Natural killer cell (primary cell): ENCODE results near the gene C11orf86. TPM values are rescaled to one million over a fixed set of nuclear protein-coding genes. Genes with fewer than 3 reads are reported as not detected.
"Not testable (repeated sequence)": the region's sequence is repeated elsewhere in the genome, so short reads cannot be mapped to it uniquely, and the experiment has no call there.

Source experiments
- ATAC-seq, 3 donors: fragments of 150-1000 bp in 2 of 3; fragments of 200-7000 bp in 1 of 3; cut with Tn5 transposase; 1 replicate in 1 of 3; 2 replicates in 2 of 3; pipeline ENCODE4 v1.10.0; 2021; ENCODE audit warnings: mild to moderate bottlenecking in 2 of 3, moderate library complexity in 2 of 3
- DNase-seq, 2 donors: peaks; one replicate each; pipeline versions ENCODE4 v3.0.0 to v3.0.0-alpha.2; 2013 to 2021; ENCODE audit warnings: mixed read lengths in 1 of 2
- H3K27ac ChIP-seq: one replicate; pipeline ENCODE4 v1.5.1; 2013; ENCODE audit warnings: mild to moderate bottlenecking, low read length
- H3K27me3 ChIP-seq: one replicate; pipeline ENCODE4 v1.6.1; 2013; ENCODE audit warnings: low read length; ENCODE audit not compliant: control insufficient read depth, insufficient read depth
- H3K36me3 ChIP-seq: one replicate; pipeline ENCODE4 v1.6.1; 2013; ENCODE audit warnings: low read length; ENCODE audit not compliant: control insufficient read depth, insufficient read depth
- H3K4me1 ChIP-seq: one replicate; pipeline ENCODE4 v1.6.1; 2013; ENCODE audit warnings: low read length; ENCODE audit not compliant: control insufficient read depth, insufficient read depth
- H3K4me3 ChIP-seq: one replicate; pipeline ENCODE4 v1.5.1; 2013; ENCODE audit warnings: low read length
- H3K9me3 ChIP-seq: one replicate; pipeline ENCODE4 v1.6.1; 2013; ENCODE audit warnings: low read length; ENCODE audit not compliant: control insufficient read depth, insufficient read depth
- H3K27ac Mint-ChIP-seq, 2 donors: one replicate each; pipeline ENCODE4 v1.8.0; 2022; ENCODE audit warnings: mild to moderate bottlenecking in 2 of 2, mixed read lengths in 2 of 2, moderate library complexity in 1 of 2
- H3K27me3 Mint-ChIP-seq, 2 donors: one replicate each; pipeline ENCODE4 v1.8.0; 2022; ENCODE audit warnings: low read depth in 2 of 2, mixed read lengths in 2 of 2
- H3K36me3 Mint-ChIP-seq: one replicate; pipeline ENCODE4 v1.8.0; 2022; ENCODE audit warnings: mixed read lengths
- H3K4me1 Mint-ChIP-seq, 2 donors: one replicate each; pipeline ENCODE4 v1.8.0; 2022; ENCODE audit warnings: mixed read lengths in 2 of 2
- H3K4me3 Mint-ChIP-seq: one replicate; pipeline ENCODE4 v1.8.0; 2022; ENCODE audit warnings: mild to moderate bottlenecking, moderate library complexity, mixed read lengths
- H3K9me3 Mint-ChIP-seq, 2 donors: one replicate each; pipeline ENCODE4 v1.8.0; 2022; ENCODE audit warnings: mixed read lengths in 2 of 2
- WGBS: methylation state at CpG from one replicate; pipeline ENCODE4 v1.1.7; 2013; ENCODE audit warnings: missing lambda C conversion rate; ENCODE audit not compliant: insufficient coverage; 5-methylcytosine and 5-hydroxymethylcytosine counted together
- intact Hi-C: fragments of 100-400 bp; cut with micrococcal nuclease; formaldehyde crosslinking; loops from one replicate; pipeline ENCODE4 v1.14.2; 2022
- total RNA-seq, 4 donors: library from RNA; stranded (reverse); fragments of 120-200 nt in 1 of 4; gene quantifications; one replicate each; pipeline versions ENCODE4 v1.2.3 to v1.2.4, GENCODE V29; 2013 to 2022
- TF ChIP-seq, protein P1 (sequence below): fragments of 200-600 bp; IDR thresholded peaks from one replicate; pipeline ENCODE4 v1.8.0; 2022; ENCODE audit warnings: antibody characterized with exemption

Gene C11orf86
- total RNA-seq, 3 donors from 2014 or later (not counting 1 experiment from before 2014, with no cell fraction given): not detected

DNA sequence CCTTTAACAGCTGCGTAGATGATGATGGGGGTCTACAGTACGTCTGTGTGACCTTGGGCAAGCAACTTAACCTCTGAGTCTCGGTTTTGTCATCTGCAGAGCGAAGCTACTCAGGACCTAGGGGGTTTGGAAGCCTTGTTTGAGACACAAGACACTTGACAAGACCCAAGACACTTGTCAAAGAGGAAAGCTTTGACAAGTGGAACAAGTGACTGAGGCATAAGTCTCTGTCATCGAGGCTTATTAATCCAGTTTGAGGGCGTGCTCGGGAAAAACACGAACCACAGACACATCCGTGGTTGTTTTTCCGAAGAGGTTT lies 16.2 kb upstream of the C11orf86 start:
- Mint-ChIP-seq H3K27ac (peak overlapping the region; percentile 80 to 85), H3K9me3 (no peaks in the 10 kb centered on the region), H3K4me1 (peaks cover 24% of the 10 kb centered on the region in 2 donors), H3K36me3 (no peaks in the 10 kb centered on the region), H3K27me3 (peaks cover 0 to 10% of the 10 kb centered on the region in 2 donors), H3K4me3 (peak overlapping the region; percentile 89)
- H3K36me3 ChIP-seq: no peaks in the 10 kb centered on the region
- peak overlapping the region; percentile 26 for H3K4me3 ChIP-seq
- H3K9me3 ChIP-seq: no peaks in the 10 kb centered on the region
- TF ChIP-seq, protein P1, sequence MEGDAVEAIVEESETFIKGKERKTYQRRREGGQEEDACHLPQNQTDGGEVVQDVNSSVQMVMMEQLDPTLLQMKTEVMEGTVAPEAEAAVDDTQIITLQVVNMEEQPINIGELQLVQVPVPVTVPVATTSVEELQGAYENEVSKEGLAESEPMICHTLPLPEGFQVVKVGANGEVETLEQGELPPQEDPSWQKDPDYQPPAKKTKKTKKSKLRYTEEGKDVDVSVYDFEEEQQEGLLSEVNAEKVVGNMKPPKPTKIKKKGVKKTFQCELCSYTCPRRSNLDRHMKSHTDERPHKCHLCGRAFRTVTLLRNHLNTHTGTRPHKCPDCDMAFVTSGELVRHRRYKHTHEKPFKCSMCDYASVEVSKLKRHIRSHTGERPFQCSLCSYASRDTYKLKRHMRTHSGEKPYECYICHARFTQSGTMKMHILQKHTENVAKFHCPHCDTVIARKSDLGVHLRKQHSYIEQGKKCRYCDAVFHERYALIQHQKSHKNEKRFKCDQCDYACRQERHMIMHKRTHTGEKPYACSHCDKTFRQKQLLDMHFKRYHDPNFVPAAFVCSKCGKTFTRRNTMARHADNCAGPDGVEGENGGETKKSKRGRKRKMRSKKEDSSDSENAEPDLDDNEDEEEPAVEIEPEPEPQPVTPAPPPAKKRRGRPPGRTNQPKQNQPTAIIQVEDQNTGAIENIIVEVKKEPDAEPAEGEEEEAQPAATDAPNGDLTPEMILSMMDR: no peak
- peaks cover 19% of the 10 kb centered on the region for H3K4me1 ChIP-seq
- no peak for DNase-seq
- 24% methylated on average over 10 of the region's 10 CpGs for WGBS
- H3K27me3 ChIP-seq: no peaks in the 10 kb centered on the region
- peak overlapping the region; percentile 57 for H3K27ac ChIP-seq
- no peak for ATAC-seq
- intact Hi-C loops: no loop called here

- ATAC-seq, intact Hi-C loops, H3K9me3 Mint-ChIP-seq, H3K4me3 ChIP-seq, H3K4me3 Mint-ChIP-seq, H3K9me3 ChIP-seq, H3K36me3 ChIP-seq, H3K27ac Mint-ChIP-seq, H3K36me3 Mint-ChIP-seq, H3K27ac ChIP-seq, DNase-seq, H3K27me3 ChIP-seq: not testable (repeated sequence)
- Mint-ChIP-seq H3K4me1 (peaks cover 21% of the 10 kb centered on the region in 2 donors), H3K27me3 (peaks cover 8 to 15% of the 10 kb centered on the region in 2 donors)
- H3K4me1 ChIP-seq: peaks cover 16% of the 10 kb centered on the region
- WGBS: 78% methylated on average over 5 of the region's 5 CpGs
These were observed 13.4 kb upstream of the C11orf86 start for GRCh38 chr11:66961691-66962213.

- DNase-seq (no peak), ATAC-seq (no peak)
- no peaks in the 10 kb centered on the region for H3K36me3 ChIP-seq
- H3K27ac ChIP-seq: no peak overlapping the region
- Mint-ChIP-seq H3K27ac (no peak overlapping the region), H3K4me1 (peaks cover 16% of the 10 kb centered on the region in 2 donors), H3K36me3 (no peaks in the 10 kb centered on the region), H3K9me3 (no peaks in the 10 kb centered on the region), H3K27me3 (peaks cover 8 to 15% of the 10 kb centered on the region in 2 donors), H3K4me3 (no peak overlapping the region)
- H3K4me3 ChIP-seq: no peak overlapping the region
- TF ChIP-seq, protein P1: no peak
- H3K9me3 ChIP-seq: no peaks in the 10 kb centered on the region
- H3K4me1 ChIP-seq: peaks cover 13% of the 10 kb centered on the region
- intact Hi-C loops: no loop called here
- WGBS: 89% methylated on average over 2 of the region's 2 CpGs
- H3K27me3 ChIP-seq: no peaks in the 10 kb centered on the region
These were observed 12.9 kb upstream of the C11orf86 start for GRCh38 chr11:66962247-66962646.

- Mint-ChIP-seq H3K4me1 (peaks cover 11 to 15% of the 10 kb centered on the region in 2 donors), H3K9me3 (no peaks in the 10 kb centered on the region), H3K4me3 (no peak overlapping the region), H3K27me3 (peaks cover 8 to 15% of the 10 kb centered on the region in 2 donors), H3K27ac (no peak overlapping the region), H3K36me3 (no peaks in the 10 kb centered on the region)
- intact Hi-C loops: no loop called here
- TF ChIP-seq, protein P1: no peak
- H3K9me3 ChIP-seq: no peaks in the 10 kb centered on the region
- no peak overlapping the region for H3K4me3 ChIP-seq
- H3K27me3 ChIP-seq: no peaks in the 10 kb centered on the region
- 83% methylated on average over 1 of the region's 5 CpGs for WGBS
- H3K27ac ChIP-seq: no peak overlapping the region
- no peak for DNase-seq
- H3K36me3 ChIP-seq: no peaks in the 10 kb centered on the region
- H3K4me1 ChIP-seq: peaks cover 8% of the 10 kb centered on the region
- no peak for ATAC-seq
These were observed 12.3 kb upstream of the C11orf86 start for GRCh38 chr11:66962801-66963200.
